ENCODE data around the gene OR1D2.
A peak's percentile ranks its signal among the peaks of the same experiment; 100 is the strongest.
"Not testable (repeated sequence)": the region's sequence is repeated elsewhere in the genome, so short reads cannot be mapped to it uniquely, and the experiment has no call there.

OR1D2 gene, protein sequence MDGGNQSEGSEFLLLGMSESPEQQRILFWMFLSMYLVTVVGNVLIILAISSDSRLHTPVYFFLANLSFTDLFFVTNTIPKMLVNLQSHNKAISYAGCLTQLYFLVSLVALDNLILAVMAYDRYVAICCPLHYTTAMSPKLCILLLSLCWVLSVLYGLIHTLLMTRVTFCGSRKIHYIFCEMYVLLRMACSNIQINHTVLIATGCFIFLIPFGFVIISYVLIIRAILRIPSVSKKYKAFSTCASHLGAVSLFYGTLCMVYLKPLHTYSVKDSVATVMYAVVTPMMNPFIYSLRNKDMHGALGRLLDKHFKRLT

DNA sequence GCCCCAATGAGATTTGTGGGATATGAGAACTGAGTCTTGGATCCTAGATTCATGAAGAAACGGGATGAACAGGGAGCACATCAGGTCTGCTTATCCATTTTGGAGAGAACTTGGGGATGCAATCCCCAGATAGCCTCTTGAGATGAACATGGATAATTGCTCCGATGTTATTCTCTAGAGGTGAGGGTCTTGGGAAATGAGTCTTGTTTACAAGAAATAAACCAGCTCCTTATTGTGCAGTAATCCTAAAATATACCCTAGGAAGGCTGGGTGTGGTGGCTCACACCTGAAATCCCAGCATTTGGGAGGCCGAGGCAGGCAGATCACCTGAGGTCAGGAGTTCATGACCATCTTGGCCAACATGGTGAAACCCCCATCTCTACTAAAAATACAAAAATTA is at the start of gene OR1D2:
OR1D2 (minus strand) TSS at position 101 of the 400 bp plus-strand sequence. CDS start 11,426 bp downstream, outside the sequence.
- DNase-seq (ENCODE audit: insufficient read length, low spot score), result no peak
- no peak for FAIRE-seq

DNA sequence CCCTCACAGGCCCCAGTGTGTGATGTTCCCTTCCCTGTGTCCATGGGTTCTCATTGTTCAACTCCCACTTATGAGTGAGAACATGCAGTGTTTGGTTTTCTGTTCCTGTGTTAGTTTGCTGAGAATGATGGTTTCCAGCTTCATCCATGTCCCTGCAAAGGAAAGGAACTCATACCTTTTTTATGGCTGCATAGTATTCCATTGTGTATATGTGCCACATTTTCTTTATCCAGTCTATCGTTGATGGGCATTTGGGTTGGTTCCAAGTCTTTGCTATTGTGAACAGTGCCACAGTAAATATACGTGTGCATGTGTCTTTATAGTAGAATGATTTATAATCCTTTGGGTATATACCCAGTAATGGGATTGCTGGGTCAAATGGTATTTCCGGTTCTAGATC is 33.3 kb upstream of the OR1D2 start:
- not testable (repeated sequence) for DNase-seq (ENCODE audit: insufficient read length, low spot score); FAIRE-seq

DNA sequence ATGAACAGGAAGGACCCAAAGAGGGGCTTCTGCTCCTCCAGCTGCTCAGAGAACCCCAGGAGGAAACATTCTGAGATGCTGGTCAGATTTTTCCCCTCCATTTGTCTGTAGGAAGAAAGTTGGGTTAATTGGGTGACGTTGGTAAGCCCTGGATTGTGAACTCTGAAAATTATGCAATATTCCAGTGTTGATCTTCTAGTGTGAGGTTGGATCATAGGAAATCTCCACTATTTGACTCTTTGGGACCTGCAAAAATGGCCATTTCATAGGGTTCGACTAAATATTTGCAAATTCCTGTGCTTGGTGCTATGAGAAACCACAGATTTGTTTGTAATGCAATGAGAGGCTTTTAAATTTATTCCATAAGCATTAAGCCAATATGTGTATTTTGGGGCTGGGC is 23.2 kb upstream of the OR1D2 start, which contains the start of gene OR1G1:
OR1G1 (minus strand) TSS at position 101 of the 400 bp plus-strand sequence; CDS start at position 101, 0 bp downstream.
- DNase-seq (ENCODE audit: insufficient read length, low spot score) (no peak), FAIRE-seq (no peak)

DNA sequence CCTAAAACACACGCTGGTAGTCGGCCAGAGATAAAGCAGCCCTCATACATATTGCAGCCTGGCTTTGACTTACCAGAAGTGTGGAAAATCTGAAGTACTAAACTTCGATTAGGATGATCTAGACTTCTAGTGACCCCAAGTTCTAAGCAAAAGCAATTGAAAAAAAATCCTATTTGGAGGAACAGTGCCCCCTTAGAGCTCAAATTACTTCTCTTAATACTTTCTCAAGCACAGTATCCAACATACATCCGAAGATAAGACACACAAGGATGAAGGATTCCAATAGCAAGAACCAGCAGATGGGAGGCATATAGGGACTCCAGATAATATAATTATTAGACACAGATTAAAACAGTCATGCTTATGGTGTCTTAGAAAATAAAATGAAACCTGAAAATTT is 30.4 kb downstream of the OR1D2 start:
- not testable (repeated sequence) for FAIRE-seq; DNase-seq (ENCODE audit: insufficient read length, low spot score)

DNA sequence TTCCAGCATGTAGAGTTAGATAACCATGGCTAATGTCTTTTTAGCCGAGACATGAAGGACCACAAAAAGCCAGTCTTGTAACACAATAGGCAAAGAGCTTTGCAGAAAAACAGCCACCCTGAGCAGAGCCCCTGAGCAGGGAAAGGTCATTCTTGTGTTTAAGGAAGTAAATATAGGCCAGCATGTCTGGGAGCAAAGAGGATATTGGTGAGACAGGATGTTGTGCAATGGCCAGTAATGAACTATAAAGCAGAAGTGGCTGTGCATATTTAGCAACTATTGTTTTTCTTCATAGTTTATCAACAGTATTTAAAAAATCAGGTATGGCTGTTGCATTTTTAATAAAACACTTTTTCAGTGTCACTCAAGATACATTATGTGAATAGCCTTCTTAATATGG is 39.0 kb downstream of the OR1D2 start:
- not testable (repeated sequence) for FAIRE-seq; DNase-seq (ENCODE audit: insufficient read length, low spot score)

DNA sequence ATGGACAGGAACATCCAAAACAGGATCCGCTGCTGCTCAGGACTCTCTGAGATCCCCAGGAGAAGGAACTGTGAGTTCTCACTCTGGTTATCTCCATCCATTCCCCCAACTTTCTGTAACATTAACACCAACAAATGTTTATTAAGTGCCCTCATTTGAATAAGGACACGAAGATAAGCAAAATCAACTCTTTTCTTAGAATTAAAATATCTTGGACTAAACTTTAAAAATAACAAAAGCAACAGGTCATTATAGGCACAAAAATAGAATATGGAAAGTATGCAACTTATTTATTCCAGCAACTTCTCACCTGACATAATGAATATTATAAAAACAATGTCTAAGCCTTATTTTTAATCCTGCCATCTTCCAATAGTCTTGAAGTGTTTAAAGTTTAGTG is 40.7 kb downstream of the OR1D2 start, which contains the start of gene OR1D5:
OR1D5 (minus strand) TSS at position 101 of the 400 bp plus-strand sequence; CDS start at position 101, 0 bp downstream.
- not testable (repeated sequence) for DNase-seq (ENCODE audit: insufficient read length, low spot score); FAIRE-seq

DNA sequence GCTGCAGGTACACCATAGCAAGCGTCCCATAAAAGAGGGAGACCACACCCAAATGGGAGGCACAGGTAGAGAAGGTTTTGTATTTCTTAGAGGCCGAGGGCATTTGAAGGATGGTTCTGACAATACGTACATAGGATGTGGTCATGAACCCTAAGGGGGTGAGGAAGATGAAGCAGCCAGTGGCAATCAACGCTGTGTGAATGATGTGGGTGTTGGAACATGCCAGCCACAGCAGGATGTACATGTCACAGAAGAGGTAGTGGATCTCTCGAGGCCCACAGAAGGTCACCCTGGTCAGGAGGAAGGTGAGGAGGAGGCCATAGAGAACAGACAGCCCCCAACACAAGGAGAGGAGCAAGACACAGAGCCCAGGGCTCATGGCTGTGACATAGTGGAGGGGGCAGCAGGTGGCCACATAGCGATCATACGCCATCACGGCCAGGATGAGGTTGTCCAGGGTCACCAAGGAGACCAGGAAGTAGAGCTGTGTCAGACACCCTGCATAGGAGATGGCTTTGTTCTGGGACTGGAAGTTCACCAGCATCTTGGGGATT is 41.3 kb downstream of the OR1D2 start:
- DNase-seq (ENCODE audit: insufficient read length, low spot score); FAIRE-seq: not testable (repeated sequence)

DNA sequence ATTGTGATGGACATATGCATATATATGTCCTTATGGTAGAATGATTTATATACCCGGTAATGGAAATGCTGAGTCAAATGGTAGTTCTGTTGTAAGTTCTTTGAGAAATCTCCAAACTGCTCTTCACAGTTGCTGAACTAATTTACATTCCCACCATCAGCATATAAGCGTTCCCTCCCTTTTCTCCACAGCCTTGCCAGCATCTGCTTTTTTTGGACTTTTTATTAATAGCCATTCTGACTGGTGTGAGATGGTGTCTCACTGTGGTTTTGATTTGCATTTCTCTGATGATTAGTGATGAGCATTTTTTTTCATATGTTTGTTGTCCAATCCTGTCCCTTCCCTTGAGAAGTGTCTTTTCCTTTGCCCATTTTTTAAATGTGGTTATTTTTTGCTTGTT is 49.4 kb downstream of the OR1D2 start:
- DNase-seq (ENCODE audit: insufficient read length, low spot score); FAIRE-seq: not testable (repeated sequence)

DNA sequence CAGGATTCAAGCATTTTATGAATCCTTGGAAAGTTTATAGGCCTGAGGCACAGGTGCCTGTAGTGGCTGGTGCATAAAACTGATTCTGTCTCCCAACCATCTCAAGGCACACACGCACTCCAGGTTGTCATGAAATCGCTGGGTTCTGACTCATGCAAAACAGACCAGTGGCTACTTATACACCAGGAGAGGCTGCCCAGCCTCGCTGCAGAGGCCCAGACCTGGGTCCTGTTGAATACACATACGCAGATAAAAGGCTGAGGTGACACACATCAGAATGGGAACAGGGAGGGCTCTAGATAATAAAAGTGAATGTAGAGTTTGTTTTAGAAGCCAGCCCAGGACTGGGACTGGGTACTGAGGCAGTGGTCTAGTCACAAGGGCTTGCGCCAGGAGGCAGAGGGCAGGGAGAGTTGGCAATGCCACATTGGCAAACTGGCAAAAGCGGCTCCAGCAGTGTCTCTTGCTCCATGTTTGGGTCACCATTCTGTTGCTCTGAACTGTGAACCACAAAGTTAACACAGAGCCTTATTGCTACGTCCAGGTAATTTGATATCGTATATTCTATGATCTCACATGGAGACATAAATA is 54.4 kb downstream of the OR1D2 start:
- no peak for DNase-seq (ENCODE audit: insufficient read length, low spot score)
- FAIRE-seq, result no peak

DNA sequence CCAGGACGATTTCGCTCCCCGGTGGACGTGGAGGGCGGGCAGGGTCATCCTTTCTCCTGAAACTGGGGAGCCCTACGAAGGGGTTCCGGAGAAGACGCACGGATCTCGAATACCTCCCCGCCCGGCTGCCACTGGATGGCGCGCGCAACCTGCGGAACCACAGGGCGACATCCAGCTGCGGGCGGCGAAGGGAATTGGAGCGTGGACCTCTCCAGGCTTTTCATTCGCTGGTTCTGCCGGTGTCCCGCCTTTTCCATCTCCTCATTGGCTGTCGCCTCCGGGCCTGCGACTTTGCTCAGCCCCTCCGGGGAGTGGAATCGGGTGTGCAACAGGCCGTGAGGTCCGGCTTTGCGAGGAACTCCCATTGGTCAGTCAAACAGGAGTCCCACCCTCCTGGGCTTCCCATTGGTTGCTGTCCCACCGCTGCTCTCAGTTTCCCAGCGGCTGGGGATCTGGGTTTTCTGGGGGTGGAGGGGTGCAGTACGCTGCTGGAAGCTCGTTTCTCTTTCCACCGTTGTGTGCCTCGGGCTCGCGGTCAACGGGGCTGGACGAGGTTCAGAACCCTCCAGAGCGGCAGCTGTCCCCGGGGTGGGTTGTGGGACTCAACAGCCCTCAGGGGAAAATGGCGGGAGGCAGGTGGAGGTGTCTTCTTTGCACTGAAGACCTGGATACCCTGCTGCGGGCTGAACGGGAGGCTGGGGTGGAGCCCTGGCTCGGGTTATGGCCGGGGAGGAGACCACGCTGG is 55.3 kb downstream of the OR1D2 start:
- FAIRE-seq (peak; percentile 64), DNase-seq (ENCODE audit: insufficient read length, low spot score) (peak; percentile 72)

DNA sequence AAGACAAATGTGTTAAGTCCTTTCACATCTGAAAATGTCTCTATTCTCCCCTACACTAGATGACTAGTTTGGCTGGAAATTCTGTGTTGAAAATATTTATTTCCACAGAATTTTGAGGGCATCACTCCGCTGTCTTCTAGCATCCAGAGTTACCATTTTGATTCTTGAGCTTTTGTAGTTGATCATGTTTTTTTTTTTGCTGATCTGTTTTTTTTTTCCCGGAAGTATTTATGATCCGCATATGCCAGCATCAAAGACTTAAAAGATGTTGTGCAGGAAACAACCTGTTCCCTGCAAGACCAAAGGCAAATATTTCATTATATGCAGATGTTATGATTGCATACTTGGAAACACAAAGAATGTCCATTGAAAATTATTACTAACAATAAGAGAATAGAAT is 57.5 kb downstream of the OR1D2 start:
- FAIRE-seq (no peak), DNase-seq (ENCODE audit: insufficient read length, low spot score) (no peak)

DNA sequence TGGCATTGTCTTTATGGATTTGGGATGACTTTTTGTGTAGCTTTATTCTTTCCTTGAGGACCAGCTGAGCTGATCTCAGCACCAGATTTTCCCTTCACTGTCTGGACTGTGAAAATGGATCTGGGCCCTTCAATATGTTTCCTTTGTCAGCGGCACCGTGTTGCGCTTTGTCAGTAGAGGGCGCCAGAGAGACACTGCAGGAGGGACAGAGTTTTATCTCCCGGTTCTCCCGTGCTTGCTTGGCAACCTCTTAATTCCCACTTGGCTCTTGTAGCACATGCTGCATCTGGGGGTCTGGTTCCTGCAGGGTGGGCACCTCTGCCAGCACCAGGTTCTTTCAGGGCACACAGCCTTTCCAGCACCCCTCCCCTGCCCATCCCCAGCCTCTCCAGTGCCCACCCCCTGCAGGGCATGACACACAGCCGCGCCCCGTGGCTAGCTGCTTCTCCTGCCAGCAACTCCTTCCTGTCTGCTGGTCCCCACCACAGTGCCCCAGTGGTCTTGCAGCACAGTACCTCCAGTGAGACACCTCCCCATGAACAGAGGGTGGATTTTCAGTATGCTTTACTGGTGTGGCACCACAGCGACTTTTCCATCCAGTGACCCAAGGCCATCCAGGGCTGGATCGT is 60.4 kb downstream of the OR1D2 start:
- no peak for DNase-seq (ENCODE audit: insufficient read length, low spot score)
- no peak for FAIRE-seq

DNA sequence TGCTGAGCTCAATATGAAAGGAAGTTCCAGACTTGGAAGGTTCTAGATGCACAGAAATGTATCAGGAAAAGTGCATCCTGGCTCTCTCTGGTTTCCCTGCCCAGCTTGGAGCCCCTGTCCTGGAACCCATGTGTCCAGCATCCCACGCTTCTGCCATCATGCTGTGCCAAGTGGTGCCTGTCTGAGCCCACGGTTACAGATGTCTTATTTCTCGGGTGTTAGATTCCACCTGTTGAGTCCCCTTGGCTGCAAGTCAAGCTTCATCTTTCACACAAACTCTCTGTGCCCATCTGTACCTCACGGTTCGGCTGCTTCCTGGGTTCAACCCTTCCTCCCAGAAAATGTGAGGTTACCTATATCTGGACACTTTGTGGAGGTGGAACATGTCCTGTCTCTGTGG is 63.3 kb downstream of the OR1D2 start:
- no peak for DNase-seq (ENCODE audit: insufficient read length, low spot score)
- FAIRE-seq, result no peak

DNA sequence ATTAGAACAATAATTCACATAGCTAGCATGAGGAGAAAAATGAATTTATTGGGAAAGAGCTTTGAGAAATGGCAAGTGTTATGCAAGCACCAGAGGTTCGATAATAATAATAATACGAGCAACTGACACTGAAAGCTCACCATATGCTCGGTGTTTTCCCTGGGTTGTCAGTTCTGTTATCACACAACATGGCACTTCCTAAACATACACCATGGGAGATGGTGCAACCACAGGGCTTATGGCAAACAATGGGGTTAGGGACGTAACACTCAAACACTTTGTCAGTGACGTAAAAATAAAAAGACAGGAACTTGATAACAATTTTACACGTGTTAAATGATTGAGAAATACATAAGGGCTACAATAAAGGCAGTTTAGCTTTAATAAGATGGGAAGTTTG is 64.5 kb downstream of the OR1D2 start:
- FAIRE-seq (no peak), DNase-seq (ENCODE audit: insufficient read length, low spot score) (no peak)

DNA sequence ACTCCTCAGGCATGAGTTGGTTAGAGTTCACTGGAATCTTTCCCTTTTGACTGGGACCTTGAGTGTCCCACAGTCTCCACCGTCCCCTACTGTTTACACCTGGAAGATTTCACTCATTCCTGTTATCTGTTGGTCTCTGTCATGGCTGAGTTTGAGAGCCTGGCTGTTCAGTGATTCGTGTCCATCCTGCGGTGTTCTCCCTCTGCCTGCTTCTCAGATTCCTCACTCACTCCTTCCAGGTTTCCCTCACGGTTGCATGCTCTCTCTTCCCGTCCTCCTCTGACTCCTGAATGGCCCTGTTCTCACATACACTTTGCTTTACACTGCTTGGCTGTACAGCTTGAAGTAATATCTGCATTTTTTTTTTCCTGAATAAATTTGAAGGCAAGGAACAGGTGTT is 65.3 kb downstream of the OR1D2 start:
- DNase-seq (ENCODE audit: insufficient read length, low spot score), result no peak
- no peak for FAIRE-seq

Data from GM19239 (cell line).